ENCODE results near the gene ANXA4.

Gene ANXA4

DNA sequence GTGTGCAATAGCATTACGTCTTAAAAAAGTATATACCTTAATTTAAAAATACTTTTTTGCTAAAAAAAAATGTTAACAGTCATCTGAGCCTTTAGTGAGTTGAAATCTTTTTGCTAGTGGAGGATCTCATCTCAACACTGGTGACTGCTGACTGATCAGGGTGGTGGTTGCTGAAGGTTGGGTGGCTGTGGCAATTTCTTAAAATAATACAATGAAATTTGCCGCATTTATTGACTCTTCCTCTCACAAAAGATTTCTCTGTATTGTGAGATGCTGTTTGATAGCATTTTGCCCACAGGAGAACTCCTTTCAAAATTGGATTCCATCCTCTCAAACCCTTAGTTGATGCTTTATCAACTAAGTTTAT is 46.1 kb upstream of the ANXA4 start:
- TF ChIP-seq POLR2AphosphoS5 (IDR thresholded peaks at IDR 0.05; ENCODE audit: low read depth, low read length) (no peak), FOXP2 (optimal IDR thresholded peaks at IDR 0.05; ENCODE audit: borderline replicate concordance, extremely low read depth, extremely low read length, insufficient read depth) (no peak), TAF1 (IDR thresholded peaks at IDR 0.05; ENCODE audit: borderline replicate concordance, insufficient read depth, low read length) (no peak), SIN3A (IDR thresholded peaks at IDR 0.05; ENCODE audit: borderline replicate concordance, insufficient read depth, low read length) (no peak), REST (IDR thresholded peaks at IDR 0.05; ENCODE audit: insufficient read depth in 1 of 2, low read depth in 2 of 2, low read length in 2 of 2) (no peak)

DNA sequence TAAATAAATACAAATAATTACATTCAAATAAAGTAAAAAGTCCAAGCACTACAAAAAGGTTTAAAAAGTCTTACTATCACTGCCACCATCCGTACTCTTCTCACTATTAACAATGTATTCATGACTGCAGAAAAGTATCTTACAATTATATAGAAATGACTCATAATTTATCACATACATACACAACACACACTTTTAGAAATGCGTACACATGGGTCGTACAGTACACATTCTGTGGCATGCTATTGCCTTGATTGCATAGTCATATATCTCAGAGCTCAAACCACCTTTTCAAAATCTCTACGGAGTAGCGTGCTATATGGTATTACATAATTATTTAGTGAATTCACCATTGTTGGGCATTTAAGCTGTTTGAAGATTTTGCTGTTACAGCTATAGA is 41.6 kb upstream of the ANXA4 start:
- no peak for TF ChIP-seq SIN3A (IDR thresholded peaks at IDR 0.05; ENCODE audit: borderline replicate concordance, insufficient read depth, low read length)
- no peak for TF ChIP-seq REST (IDR thresholded peaks at IDR 0.05; ENCODE audit: insufficient read depth in 1 of 2, low read depth in 2 of 2, low read length in 2 of 2)
- no peak for TF ChIP-seq FOXP2 (optimal IDR thresholded peaks at IDR 0.05; ENCODE audit: borderline replicate concordance, extremely low read depth, extremely low read length, insufficient read depth)
- no peak for TF ChIP-seq POLR2AphosphoS5 (IDR thresholded peaks at IDR 0.05; ENCODE audit: low read depth, low read length)
- TF ChIP-seq TAF1 (IDR thresholded peaks at IDR 0.05; ENCODE audit: borderline replicate concordance, insufficient read depth, low read length): no peak

DNA sequence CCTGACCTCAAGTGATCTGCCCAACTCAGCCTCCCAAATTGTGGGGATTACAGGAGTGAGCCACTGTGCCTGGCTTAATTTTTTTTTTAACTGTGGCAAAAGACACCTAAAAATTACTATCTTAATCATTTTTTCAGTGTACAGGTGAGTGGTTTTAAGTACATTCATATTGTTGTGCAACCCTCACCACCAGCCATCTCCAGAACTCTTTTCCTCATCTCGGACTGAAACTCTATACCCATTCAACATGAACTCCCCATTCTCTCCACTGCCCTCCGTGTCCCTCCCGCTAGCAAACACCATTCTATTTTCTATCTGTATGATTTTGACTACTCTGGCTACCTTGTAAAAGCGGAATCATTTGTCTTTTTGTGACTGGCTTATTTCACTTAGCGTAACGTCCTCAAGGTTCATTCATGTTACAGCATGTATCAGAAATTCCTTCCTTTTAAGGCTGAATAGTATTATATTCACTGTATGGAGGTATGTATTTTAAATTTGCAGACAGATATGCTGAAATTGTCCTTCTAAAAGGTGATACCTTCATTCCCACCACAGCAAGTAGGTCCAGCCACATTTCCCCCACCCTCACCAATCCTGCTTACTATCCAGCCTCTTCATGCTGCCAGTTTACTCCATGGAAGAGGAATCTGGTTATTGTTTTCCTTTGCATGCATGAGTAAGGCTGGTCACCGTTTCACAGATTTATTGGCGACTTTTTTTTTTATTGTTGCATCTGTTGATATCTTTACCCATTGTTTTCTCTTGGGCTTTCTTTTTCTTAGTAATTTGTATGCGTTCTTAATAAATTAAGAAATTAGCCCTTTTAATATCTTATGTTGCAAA is 40.6 kb upstream of the ANXA4 start:
- no peak for TF ChIP-seq SIN3A (IDR thresholded peaks at IDR 0.05; ENCODE audit: borderline replicate concordance, insufficient read depth, low read length)
- no peak for TF ChIP-seq POLR2AphosphoS5 (IDR thresholded peaks at IDR 0.05; ENCODE audit: low read depth, low read length)

- no peak for TF ChIP-seq TAF1 (IDR thresholded peaks at IDR 0.05; ENCODE audit: borderline replicate concordance, insufficient read depth, low read length)
- no peak for TF ChIP-seq FOXP2 (optimal IDR thresholded peaks at IDR 0.05; ENCODE audit: borderline replicate concordance, extremely low read depth, extremely low read length, insufficient read depth)
- no peak for TF ChIP-seq POLR2AphosphoS5 (IDR thresholded peaks at IDR 0.05; ENCODE audit: low read depth, low read length)
- TF ChIP-seq SIN3A (IDR thresholded peaks at IDR 0.05; ENCODE audit: borderline replicate concordance, insufficient read depth, low read length): no peak
Observed at GRCh38 chr2:69703189-69703588, 38.7 kb upstream of the ANXA4 start.

DNA sequence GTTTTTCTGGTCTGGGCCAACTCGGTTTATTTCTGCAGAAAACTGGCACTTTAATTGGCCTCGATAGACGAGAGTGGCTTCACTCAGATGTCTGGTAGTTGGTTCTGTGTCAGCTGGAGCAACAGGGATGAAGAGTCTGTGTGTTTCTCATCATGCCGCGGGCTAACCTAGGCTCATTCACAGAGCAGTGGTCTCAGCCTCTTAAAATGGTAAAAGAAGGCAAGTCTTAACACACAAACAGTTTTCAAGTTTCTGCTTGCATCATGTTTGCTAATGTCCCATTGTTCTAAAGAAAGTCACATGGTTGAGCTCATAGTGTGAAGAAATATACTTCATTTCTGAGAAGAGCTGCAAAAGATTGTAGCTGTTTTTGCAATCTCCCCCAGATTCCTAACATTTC is 37.5 kb upstream of the ANXA4 start:
- TF ChIP-seq TAF1 (IDR thresholded peaks at IDR 0.05; ENCODE audit: borderline replicate concordance, insufficient read depth, low read length) (no peak), SIN3A (IDR thresholded peaks at IDR 0.05; ENCODE audit: borderline replicate concordance, insufficient read depth, low read length) (no peak), REST (IDR thresholded peaks at IDR 0.05; ENCODE audit: insufficient read depth in 1 of 2, low read depth in 2 of 2, low read length in 2 of 2) (no peak), POLR2AphosphoS5 (IDR thresholded peaks at IDR 0.05; ENCODE audit: low read depth, low read length) (no peak), FOXP2 (optimal IDR thresholded peaks at IDR 0.05; ENCODE audit: borderline replicate concordance, extremely low read depth, extremely low read length, insufficient read depth) (no peak)

DNA sequence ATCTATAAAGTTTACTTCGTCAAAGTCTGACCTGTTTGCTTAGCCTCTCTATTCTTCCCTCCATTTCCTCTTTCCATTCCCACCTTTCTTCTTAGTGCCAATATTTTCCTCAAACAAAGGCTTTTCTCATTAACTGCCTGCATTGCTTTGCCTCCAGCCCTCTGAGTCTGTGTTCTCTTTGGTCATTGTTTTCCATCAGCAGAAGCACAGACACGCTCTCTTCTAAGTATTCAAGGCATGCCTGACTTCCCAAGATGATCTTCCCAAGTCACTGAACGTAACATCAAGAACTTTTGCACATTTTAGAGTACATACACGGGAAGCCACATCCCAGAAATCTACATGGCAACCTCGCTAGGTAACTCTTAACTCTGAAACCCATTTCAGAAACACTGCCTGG is 32.6 kb upstream of the ANXA4 start:
- no peak for TF ChIP-seq SIN3A (IDR thresholded peaks at IDR 0.05; ENCODE audit: borderline replicate concordance, insufficient read depth, low read length)
- no peak for TF ChIP-seq FOXP2 (optimal IDR thresholded peaks at IDR 0.05; ENCODE audit: borderline replicate concordance, extremely low read depth, extremely low read length, insufficient read depth)
- no peak for TF ChIP-seq POLR2AphosphoS5 (IDR thresholded peaks at IDR 0.05; ENCODE audit: low read depth, low read length)
- no peak for TF ChIP-seq TAF1 (IDR thresholded peaks at IDR 0.05; ENCODE audit: borderline replicate concordance, insufficient read depth, low read length)
- no peak for TF ChIP-seq REST (IDR thresholded peaks at IDR 0.05; ENCODE audit: insufficient read depth in 1 of 2, low read depth in 2 of 2, low read length in 2 of 2)

Measured in PFSK-1 (cell line).